ENCODE results near the gene RER1. TPM values are rescaled to one million over a fixed set of nuclear protein-coding genes. Genes with fewer than 3 reads are reported as not detected.

Gene RER1
- total RNA-seq, 4 donors from 2014 or later = 56.9 to 86.5 (median 81.4) TPM

DNA sequence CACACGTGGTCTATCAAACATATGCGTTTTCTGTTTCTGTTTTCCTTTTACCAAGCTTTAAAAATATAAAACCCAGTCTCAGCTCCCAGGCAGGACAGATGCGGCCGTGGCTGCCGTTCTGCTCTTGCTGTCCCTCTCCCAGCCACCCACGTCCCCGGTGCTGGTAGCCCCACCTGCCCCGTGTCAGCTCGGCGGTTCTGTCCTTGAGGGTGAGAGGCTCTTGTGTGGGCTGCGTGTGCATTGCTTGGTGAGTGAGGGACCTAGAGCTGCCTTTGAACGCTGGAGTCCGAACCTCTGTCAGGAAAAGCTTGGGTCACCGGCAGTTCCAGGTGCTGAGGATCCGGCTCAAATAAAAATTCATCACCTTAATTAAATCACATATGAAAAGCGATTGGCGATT is 4.4 kb downstream of the RER1 start:
- 86% methylated on average over 17 of the region's 17 CpGs for WGBS
- H3K9me3 ChIP-seq = no peaks in the 10 kb centered on the region
- H3K27me3 ChIP-seq = no peaks in the 10 kb centered on the region
- TF ChIP-seq POLR2AphosphoS5 (IDR thresholded peaks at IDR 0.05) (no peak), POLR2A (IDR thresholded peaks at IDR 0.05) (no peak), EP300 (IDR thresholded peaks at IDR 0.05) (no peak)
- TF ChIP-seq, protein P1, sequence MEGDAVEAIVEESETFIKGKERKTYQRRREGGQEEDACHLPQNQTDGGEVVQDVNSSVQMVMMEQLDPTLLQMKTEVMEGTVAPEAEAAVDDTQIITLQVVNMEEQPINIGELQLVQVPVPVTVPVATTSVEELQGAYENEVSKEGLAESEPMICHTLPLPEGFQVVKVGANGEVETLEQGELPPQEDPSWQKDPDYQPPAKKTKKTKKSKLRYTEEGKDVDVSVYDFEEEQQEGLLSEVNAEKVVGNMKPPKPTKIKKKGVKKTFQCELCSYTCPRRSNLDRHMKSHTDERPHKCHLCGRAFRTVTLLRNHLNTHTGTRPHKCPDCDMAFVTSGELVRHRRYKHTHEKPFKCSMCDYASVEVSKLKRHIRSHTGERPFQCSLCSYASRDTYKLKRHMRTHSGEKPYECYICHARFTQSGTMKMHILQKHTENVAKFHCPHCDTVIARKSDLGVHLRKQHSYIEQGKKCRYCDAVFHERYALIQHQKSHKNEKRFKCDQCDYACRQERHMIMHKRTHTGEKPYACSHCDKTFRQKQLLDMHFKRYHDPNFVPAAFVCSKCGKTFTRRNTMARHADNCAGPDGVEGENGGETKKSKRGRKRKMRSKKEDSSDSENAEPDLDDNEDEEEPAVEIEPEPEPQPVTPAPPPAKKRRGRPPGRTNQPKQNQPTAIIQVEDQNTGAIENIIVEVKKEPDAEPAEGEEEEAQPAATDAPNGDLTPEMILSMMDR (IDR thresholded peaks at IDR 0.05) = no peak
- peaks cover 59% of the 10 kb centered on the region for H3K4me1 ChIP-seq
- DNase-seq (ENCODE audit: low spot score in 2 of 2) = no peak
- H3K27ac ChIP-seq = no peak overlapping the region
- no peak overlapping the region for H3K4me3 ChIP-seq
- H3K36me3 ChIP-seq = peaks cover 62% of the 10 kb centered on the region

DNA sequence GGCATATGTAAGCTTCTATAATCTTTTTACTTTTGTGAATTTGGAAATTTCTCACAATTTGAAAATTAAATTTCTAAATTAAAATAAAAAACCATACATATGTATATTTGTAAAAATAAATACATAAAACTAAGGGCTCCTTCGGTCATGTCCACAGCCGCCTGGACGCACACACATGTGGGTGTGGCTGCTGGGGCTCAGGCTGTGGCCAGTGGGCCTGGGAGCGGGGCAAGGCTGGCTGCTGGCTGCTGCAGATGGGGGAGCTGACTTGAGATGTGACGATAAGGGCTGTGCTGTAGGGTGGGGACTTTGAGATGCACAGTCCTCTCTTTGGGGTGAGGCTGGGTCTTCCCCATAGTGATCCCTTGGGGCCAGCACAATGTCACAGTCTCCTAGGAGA is 4.8 kb downstream of the RER1 start:
- WGBS = 80% methylated on average over 5 of the region's 5 CpGs
- TF ChIP-seq POLR2A (IDR thresholded peaks at IDR 0.05) = no peak
- TF ChIP-seq, protein P1 (IDR thresholded peaks at IDR 0.05) = no peak
- no peak for TF ChIP-seq EP300 (IDR thresholded peaks at IDR 0.05)
- TF ChIP-seq POLR2AphosphoS5 (IDR thresholded peaks at IDR 0.05) = no peak
- peak overlapping the region; percentile 27 for H3K27ac ChIP-seq
- no peak overlapping the region for H3K4me3 ChIP-seq
- H3K4me1 ChIP-seq = peaks cover 59% of the 10 kb centered on the region
- H3K9me3 ChIP-seq = no peaks in the 10 kb centered on the region
- DNase-seq (ENCODE audit: low spot score in 2 of 2) = no peak
- no peaks in the 10 kb centered on the region for H3K27me3 ChIP-seq
- peaks cover 62% of the 10 kb centered on the region for H3K36me3 ChIP-seq

DNA sequence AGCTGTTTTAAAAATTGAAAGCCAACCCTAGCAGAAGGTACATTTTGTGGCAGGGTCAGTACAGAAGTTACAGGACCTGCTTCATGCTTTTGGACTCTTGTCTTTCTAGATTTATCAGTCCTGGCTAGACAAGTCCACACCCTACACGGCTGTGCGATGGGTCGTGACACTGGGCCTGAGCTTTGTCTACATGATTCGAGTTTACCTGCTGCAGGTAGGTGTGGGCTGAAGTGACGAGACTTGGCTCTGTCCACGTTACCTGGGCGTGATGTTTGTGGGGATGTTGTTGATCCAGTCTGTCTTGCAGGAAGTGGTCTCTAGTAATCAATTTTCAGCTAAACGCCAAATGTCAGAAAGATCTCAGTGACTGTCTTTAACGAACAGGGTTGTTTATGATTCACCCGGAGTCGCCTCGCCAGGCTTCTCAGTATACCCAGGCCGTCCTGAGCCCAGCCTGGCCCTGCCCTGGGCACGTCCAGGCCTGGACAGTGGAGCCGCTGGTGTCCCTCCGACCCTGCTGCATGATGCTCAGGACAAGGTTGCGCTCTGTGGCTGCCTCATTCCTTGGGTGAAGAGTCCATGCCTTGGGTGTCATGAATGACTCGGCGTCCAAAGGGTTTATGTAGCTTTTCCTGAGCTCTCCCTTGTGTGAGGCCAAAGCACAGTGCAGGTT is 5.5 kb downstream of the RER1 start:
- 79% methylated on average over 19 of the region's 19 CpGs for WGBS
- peaks cover 69% of the 10 kb centered on the region for H3K36me3 ChIP-seq
- H3K4me3 ChIP-seq = no peak overlapping the region
- DNase-seq (ENCODE audit: low spot score in 2 of 2) = no peak
- TF ChIP-seq EP300 (IDR thresholded peaks at IDR 0.05) (no peak), POLR2A (IDR thresholded peaks at IDR 0.05) (no peak), POLR2AphosphoS5 (IDR thresholded peaks at IDR 0.05) (no peak)
- TF ChIP-seq, protein P1 (IDR thresholded peaks at IDR 0.05) = no peak
- peaks cover 59% of the 10 kb centered on the region for H3K4me1 ChIP-seq
- H3K27me3 ChIP-seq = no peaks in the 10 kb centered on the region
- H3K27ac ChIP-seq = peak overlapping the region; percentile 46
- H3K9me3 ChIP-seq = no peaks in the 10 kb centered on the region

DNA sequence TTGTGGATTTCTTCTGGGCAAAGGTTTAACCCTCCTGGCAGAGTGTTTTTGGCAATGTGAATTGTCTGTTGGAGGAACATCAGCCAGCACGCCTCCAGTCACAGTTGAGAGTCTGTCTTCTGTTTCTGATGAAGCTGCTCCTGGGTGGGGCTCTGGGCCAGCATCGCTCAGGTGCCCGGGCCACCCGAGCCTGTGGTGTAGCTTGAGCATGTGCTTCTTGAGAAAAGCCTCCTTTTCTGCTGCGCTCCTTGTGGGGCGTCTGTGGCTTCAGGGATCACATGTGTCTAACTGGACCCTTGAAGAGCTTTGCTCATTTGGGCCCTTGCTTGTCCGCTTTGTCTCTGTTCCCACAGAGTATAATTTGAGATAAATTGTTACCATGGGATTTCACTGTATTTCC is 7.2 kb downstream of the RER1 start:
- TF ChIP-seq POLR2A (IDR thresholded peaks at IDR 0.05) = no peak
- TF ChIP-seq POLR2AphosphoS5 (IDR thresholded peaks at IDR 0.05) = no peak
- TF ChIP-seq EP300 (IDR thresholded peaks at IDR 0.05) = no peak
- TF ChIP-seq, protein P1 (IDR thresholded peaks at IDR 0.05) = no peak
- Histone ChIP-seq H3K4me1 (peaks cover 43% of the 10 kb centered on the region), H3K36me3 (peaks cover 86% of the 10 kb centered on the region)

DNA sequence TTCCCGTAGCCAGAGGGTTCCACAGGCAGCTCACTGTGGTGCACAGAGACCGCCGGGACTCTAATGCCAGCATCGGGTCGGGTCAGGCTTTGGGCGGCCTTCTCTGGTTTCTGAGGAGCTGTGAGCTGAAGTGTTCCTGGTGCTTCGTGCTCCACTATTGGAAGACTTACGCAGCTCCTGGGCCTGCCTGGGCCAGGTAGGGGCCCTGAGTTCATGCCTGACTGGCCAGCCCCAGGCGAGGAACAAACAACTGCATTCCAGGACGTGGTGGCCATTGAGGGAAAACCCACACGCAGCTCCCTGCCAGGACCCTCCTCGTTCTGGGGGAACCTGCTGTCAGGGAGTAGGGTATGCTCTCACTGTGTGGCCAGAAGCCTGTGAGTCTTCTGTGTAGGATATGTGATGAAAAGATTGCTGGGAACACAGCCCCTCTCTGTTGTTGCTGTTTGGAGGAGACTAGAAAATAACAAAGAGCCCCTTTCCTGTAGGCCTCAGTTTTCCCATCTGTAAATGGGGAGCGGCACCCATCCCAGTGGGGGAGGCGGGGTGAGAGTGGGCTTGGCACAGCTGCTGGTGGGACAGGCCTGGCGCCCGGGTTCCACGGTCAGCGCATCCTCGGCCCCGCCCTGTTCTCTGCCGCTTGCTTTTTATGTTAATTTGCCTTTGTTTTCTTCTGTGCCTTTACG is 8.4 kb downstream of the RER1 start:
- H3K4me3 ChIP-seq = no peak overlapping the region
- no peak for DNase-seq (ENCODE audit: low spot score in 2 of 2)
- no peak for TF ChIP-seq POLR2A (IDR thresholded peaks at IDR 0.05)
- no peak for TF ChIP-seq POLR2AphosphoS5 (IDR thresholded peaks at IDR 0.05)
- no peak for TF ChIP-seq EP300 (IDR thresholded peaks at IDR 0.05)
- TF ChIP-seq, protein P1 (IDR thresholded peaks at IDR 0.05) = no peak
- peaks cover 31% of the 10 kb centered on the region for H3K4me1 ChIP-seq
- no peak overlapping the region for H3K27ac ChIP-seq
- WGBS = 93% methylated on average over 20 of the region's 22 CpGs
- no peaks in the 10 kb centered on the region for H3K9me3 ChIP-seq
- no peaks in the 10 kb centered on the region for H3K27me3 ChIP-seq
- H3K36me3 ChIP-seq = peaks cover 92% of the 10 kb centered on the region

More for the DNA sequence above, 7.2 kb downstream of the RER1 start:
- no peaks in the 10 kb centered on the region for H3K27me3 ChIP-seq
- no peak for DNase-seq (ENCODE audit: low spot score in 2 of 2)
- 64% methylated on average over 7 of the region's 7 CpGs for WGBS
- no peak overlapping the region for H3K4me3 ChIP-seq
- H3K27ac ChIP-seq = no peak overlapping the region
- H3K9me3 ChIP-seq = no peaks in the 10 kb centered on the region
